ENCODE data around the gene C16orf95. TPM values are rescaled to one million over a fixed set of nuclear protein-coding genes. Genes with fewer than 3 reads are reported as not detected.

Gene C16orf95
- total and polyA plus RNA-seq, 4 donors: 0.48 to 4.3 (median 2.1) TPM

GRCh38 chr16:87316450-87316922, 706 bp downstream of the C16orf95 start:
- ATAC-seq (ENCODE audit: insufficient read depth, low FRiP score) (no peak), DNase-seq (no peak)
- Histone ChIP-seq H3K4me3 (peak overlapping the region; percentile 95), H3K36me3 (ENCODE audit: control insufficient read depth in 4 of 4, insufficient read depth in 4 of 4, low read length in 4 of 4) (no peaks in the 10 kb centered on the region), H3K27ac (ENCODE audit: low read depth in 1 of 2, low read length in 1 of 2) (peak overlapping the region; percentile 97 to 98), H3K27me3 (ENCODE audit: control insufficient read depth in 3 of 3, insufficient read depth in 3 of 3, low read length in 2 of 3) (no peaks in the 10 kb centered on the region), H3K9ac (ENCODE audit: insufficient read depth in 1 of 2, low read length in 2 of 2) (peak overlapping the region in 1 of 2 donors; percentile 29), H3K9me3 (ENCODE audit: control insufficient read depth in 4 of 4, insufficient read depth in 3 of 4, low read length in 3 of 4) (no peaks in the 10 kb centered on the region), H3K4me1 (ENCODE audit: control insufficient read depth in 5 of 5, insufficient read depth in 5 of 5, low read length in 5 of 5) (peaks cover 0 to 9% (median 4%) of the 10 kb centered on the region in 5 donors)
- no peak for TF ChIP-seq CTCF (IDR thresholded peaks at IDR 0.05; ENCODE audit: control extremely low read depth, extremely low read depth)
- 95 to 98% methylated on average over 4 of the region's 4 CpGs for WGBS, 2 donors

- no peak for TF ChIP-seq CTCF (IDR thresholded peaks at IDR 0.05; ENCODE audit: control extremely low read depth, extremely low read depth)
- no peak overlapping the region for H3K9ac ChIP-seq (ENCODE audit: insufficient read depth in 1 of 2, low read length in 2 of 2)
- 91 to 93% methylated on average over 10 of the region's 10 CpGs for WGBS, 2 donors
- peaks cover 0 to 2% (median 0%) of the 10 kb centered on the region in 4 donors for H3K9me3 ChIP-seq (ENCODE audit: control insufficient read depth in 4 of 4, insufficient read depth in 3 of 4, low read length in 3 of 4)
- no peaks in the 10 kb centered on the region for H3K27me3 ChIP-seq (ENCODE audit: control insufficient read depth in 3 of 3, insufficient read depth in 3 of 3, low read length in 2 of 3)
- ATAC-seq (ENCODE audit: insufficient read depth, low FRiP score) (no peak), DNase-seq (no peak)
- no peaks in the 10 kb centered on the region for H3K36me3 ChIP-seq (ENCODE audit: control insufficient read depth in 4 of 4, insufficient read depth in 4 of 4, low read length in 4 of 4)
- H3K27ac ChIP-seq (ENCODE audit: low read depth in 1 of 2, low read length in 1 of 2): no peak overlapping the region
- H3K4me3 ChIP-seq: no peak overlapping the region
- H3K4me1 ChIP-seq (ENCODE audit: control insufficient read depth in 5 of 5, insufficient read depth in 5 of 5, low read length in 5 of 5): peaks cover 0 to 9% (median 4%) of the 10 kb centered on the region in 5 donors
Measured at GRCh38 chr16:87314990-87315420, 2.2 kb downstream of the C16orf95 start.

- ATAC-seq (ENCODE audit: insufficient read depth, low FRiP score): no peak
- DNase-seq: no peak
- Histone ChIP-seq H3K27me3 (ENCODE audit: control insufficient read depth in 3 of 3, insufficient read depth in 3 of 3, low read length in 2 of 3) (no peaks in the 10 kb centered on the region), H3K4me3 (no peak overlapping the region), H3K9me3 (ENCODE audit: control insufficient read depth in 4 of 4, insufficient read depth in 3 of 4, low read length in 3 of 4) (peaks cover 0 to 2% (median 0%) of the 10 kb centered on the region in 4 donors), H3K27ac (ENCODE audit: low read depth in 1 of 2, low read length in 1 of 2) (no peak overlapping the region), H3K36me3 (ENCODE audit: control insufficient read depth in 4 of 4, insufficient read depth in 4 of 4, low read length in 4 of 4) (no peaks in the 10 kb centered on the region), H3K4me1 (ENCODE audit: control insufficient read depth in 5 of 5, insufficient read depth in 5 of 5, low read length in 5 of 5) (no peaks in the 10 kb centered on the region), H3K9ac (ENCODE audit: insufficient read depth in 1 of 2, low read length in 2 of 2) (no peak overlapping the region)
- no peak for TF ChIP-seq CTCF (IDR thresholded peaks at IDR 0.05; ENCODE audit: control extremely low read depth, extremely low read depth)
- WGBS, 2 donors: 83 to 90% methylated on average over 7 of the region's 7 CpGs
Measured at GRCh38 chr16:87312008-87312407, 5.2 kb downstream of the C16orf95 start.

- Histone ChIP-seq H3K9me3 (ENCODE audit: control insufficient read depth in 4 of 4, insufficient read depth in 3 of 4, low read length in 3 of 4) (peaks cover 0 to 2% (median 0%) of the 10 kb centered on the region in 4 donors), H3K9ac (ENCODE audit: insufficient read depth in 1 of 2, low read length in 2 of 2) (no peak overlapping the region), H3K27me3 (ENCODE audit: control insufficient read depth in 3 of 3, insufficient read depth in 3 of 3, low read length in 2 of 3) (no peaks in the 10 kb centered on the region), H3K27ac (ENCODE audit: low read depth in 1 of 2, low read length in 1 of 2) (no peak overlapping the region), H3K4me1 (ENCODE audit: control insufficient read depth in 5 of 5, insufficient read depth in 5 of 5, low read length in 5 of 5) (no peaks in the 10 kb centered on the region), H3K36me3 (ENCODE audit: control insufficient read depth in 4 of 4, insufficient read depth in 4 of 4, low read length in 4 of 4) (no peaks in the 10 kb centered on the region), H3K4me3 (no peak overlapping the region)
- ATAC-seq (ENCODE audit: insufficient read depth, low FRiP score) (no peak), DNase-seq (no peak)
- TF ChIP-seq CTCF (IDR thresholded peaks at IDR 0.05; ENCODE audit: control extremely low read depth, extremely low read depth): no peak
- 91 to 95% methylated on average over 5 of the region's 5 CpGs for WGBS, 2 donors
Measured at GRCh38 chr16:87311387-87311786, 5.8 kb downstream of the C16orf95 start.

All from lung (tissue), 12 donors.